BLaER1 (cell line): ENCODE measurements around the gene ATP6V1D.

ENCODE experiments used
- H3K27ac ChIP-seq: shearing (Covaris generic); formaldehyde crosslinking; 2 replicates; pipeline ENCODE4 v1.8.1; 2022
- H3K27me3 ChIP-seq: shearing (Covaris generic); formaldehyde crosslinking; 2 replicates; pipeline ENCODE4 v1.8.1; 2022
- H3K36me3 ChIP-seq: shearing (Covaris generic); formaldehyde crosslinking; 2 replicates; pipeline ENCODE4 v1.8.1; 2022
- H3K4me1 ChIP-seq: shearing (Covaris generic); formaldehyde crosslinking; 2 replicates; pipeline ENCODE4 v1.8.1; 2022
- H3K4me2 ChIP-seq: shearing (Covaris generic); formaldehyde crosslinking; 2 replicates; pipeline ENCODE4 v1.8.1; 2022
- H3K4me3 ChIP-seq: shearing (Covaris generic); formaldehyde crosslinking; 2 replicates; pipeline ENCODE4 v1.8.1; 2022
- H3K9ac ChIP-seq: shearing (Covaris generic); formaldehyde crosslinking; 2 replicates; pipeline ENCODE4 v1.8.1; 2022
- H3K9me3 ChIP-seq: shearing (Covaris generic); formaldehyde crosslinking; 2 replicates; pipeline ENCODE4 v1.8.1; 2022
- H4K20me1 ChIP-seq: shearing (Covaris generic); formaldehyde crosslinking; 2 replicates; pipeline ENCODE4 v1.8.1; 2022
- Cebpa-rat ChIP-seq: shearing (Covaris generic); IDR thresholded peaks from 2 replicates; pipeline ENCODE4 v1.8.1; 2022

ATP6V1D gene

DNA sequence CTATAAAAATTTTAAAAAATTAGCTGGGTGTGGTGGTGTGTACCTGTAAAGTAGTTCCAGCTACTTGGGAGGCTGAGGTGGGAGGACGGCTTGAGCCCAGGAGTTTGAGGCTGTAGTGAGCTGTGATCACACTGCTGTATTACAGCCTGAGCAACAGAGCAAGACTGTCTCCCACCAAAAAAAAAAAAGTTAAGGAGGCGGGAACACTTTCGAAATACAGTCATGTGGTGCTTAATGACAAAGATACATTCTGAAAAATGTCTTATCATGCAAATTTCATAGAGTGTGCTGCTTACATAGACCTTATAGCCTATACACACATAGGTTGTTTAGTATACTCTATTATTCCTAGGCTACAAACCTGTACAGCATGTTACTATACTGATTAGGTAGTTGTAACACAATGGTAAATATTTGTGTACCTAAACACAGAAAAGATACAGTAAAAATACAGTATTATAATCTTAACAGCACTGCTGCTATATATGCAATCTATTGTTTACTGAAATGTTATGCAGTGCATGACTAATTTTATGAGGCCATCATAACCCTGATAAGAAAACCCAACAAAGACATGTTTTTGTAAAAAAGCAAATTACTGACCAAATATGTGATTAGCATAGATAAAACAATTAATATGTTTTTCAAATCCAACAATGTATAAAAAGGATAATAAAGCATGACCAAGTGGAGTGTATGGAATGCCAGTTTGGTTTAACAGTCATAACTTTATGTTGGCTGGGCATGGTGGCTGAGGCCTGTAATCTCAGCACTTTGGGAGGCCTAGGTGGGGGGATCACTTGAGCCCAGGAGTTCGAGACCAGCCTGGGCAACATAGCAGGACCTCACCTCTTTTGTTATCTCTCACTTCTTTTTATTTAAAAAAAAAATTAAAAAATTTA, 11.9 kb upstream of the ATP6V1D start:
- Histone ChIP-seq H3K27ac (no peak overlapping the region), H3K9me3 (no peaks in the 10 kb centered on the region), H3K4me2 (no peak overlapping the region), H4K20me1 (peaks cover 85% of the 10 kb centered on the region), H3K36me3 (peaks cover 97% of the 10 kb centered on the region), H3K4me1 (no peaks in the 10 kb centered on the region), H3K4me3 (no peak overlapping the region), H3K9ac (no peak overlapping the region), H3K27me3 (no peaks in the 10 kb centered on the region)
- TF ChIP-seq Cebpa-rat: no peak

DNA sequence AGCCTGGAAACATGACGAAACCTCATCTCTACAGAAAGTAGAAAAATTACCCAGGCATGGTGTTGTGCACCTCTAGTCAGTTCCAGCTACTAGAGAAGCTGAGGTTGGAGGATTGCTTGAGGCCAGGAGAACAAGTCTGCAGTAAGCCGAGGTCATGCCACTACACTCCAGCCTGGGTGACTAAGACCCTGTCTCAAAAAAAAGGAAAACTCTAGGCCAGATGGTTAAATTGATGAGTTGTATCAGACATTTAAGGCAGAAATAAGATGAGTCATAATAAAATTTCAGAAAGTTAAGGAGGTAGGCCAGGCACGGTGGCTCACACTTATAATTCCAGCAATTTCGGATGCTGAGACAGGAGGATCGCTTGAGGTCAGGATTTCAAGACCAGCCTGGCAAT, 11.2 kb upstream of the ATP6V1D start:
- TF ChIP-seq Cebpa-rat: no peak
- Histone ChIP-seq H4K20me1 (peaks cover 91% of the 10 kb centered on the region), H3K4me2 (no peak overlapping the region), H3K27me3 (no peaks in the 10 kb centered on the region), H3K9ac (no peak overlapping the region), H3K4me1 (no peaks in the 10 kb centered on the region), H3K4me3 (no peak overlapping the region), H3K9me3 (no peaks in the 10 kb centered on the region), H3K27ac (no peak overlapping the region), H3K36me3 (peaks cover 97% of the 10 kb centered on the region)

DNA sequence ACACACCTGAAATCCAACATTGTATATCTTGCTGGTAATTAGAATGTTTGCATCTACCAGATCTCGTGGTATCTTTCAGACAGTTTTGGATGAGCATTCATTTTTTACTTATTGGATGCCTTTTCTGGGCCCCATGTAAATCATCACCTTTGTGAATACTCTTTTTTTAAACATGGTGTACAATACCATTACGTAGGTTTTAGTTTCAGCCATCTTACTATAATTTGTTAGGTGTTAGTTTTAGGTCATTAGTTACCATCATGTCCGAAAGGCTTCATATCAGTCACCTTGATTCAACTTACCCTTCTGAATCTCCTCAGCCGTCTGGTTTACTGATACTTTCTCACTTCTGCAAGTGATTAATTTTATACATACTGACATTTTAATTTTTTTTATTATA, 5.9 kb upstream of the ATP6V1D start:
- Histone ChIP-seq H3K27ac (no peak overlapping the region), H3K9ac (no peak overlapping the region), H4K20me1 (peaks cover 95% of the 10 kb centered on the region), H3K9me3 (no peaks in the 10 kb centered on the region), H3K36me3 (peaks cover 68% of the 10 kb centered on the region), H3K4me1 (peaks cover 22% of the 10 kb centered on the region), H3K4me2 (no peak overlapping the region), H3K4me3 (no peak overlapping the region), H3K27me3 (no peaks in the 10 kb centered on the region)
- TF ChIP-seq Cebpa-rat: no peak

DNA sequence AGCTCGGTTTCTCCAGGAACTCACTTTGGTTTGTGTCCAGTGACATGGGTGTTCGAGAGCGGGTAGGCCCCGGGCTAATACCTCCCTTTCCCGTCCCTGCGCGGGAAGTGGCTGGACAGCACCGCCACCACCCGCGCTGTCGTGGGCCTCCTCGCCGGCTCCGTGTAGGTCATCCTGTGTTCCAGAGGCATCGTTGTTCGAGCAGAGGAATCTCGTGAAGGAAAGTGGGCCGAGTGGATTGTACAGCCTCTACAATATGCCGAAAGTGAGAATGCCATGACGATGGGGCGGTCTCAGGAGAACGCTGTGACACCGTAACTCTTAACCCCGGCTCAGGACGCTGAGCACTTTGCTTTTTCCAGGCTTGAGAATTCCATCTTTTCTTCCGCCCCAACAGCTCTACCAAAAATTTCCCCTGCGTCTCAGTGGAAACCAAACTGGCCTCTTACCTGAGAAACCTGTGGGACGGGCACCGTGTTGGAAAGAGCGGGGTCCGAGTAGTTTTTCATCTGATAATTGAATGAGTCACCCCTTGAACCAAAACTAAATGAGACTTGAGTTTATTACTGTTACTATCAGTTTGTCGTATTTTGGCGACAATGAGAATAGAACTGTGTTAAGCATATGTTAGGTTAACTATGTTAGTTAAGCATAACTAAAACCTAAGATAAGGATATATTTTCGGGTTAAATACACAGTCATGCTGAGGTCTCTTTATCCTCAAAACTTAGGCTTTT, 1.0 kb upstream of the ATP6V1D start:
- peak overlapping the region; percentile 83 for H3K4me3 ChIP-seq
- peak overlapping the region; percentile 98 for H3K27ac ChIP-seq
- no peak for TF ChIP-seq Cebpa-rat
- peak overlapping the region; percentile 96 for H3K9ac ChIP-seq
- H3K4me2 ChIP-seq: peak overlapping the region; percentile 81
- H3K9me3 ChIP-seq: no peaks in the 10 kb centered on the region
- H4K20me1 ChIP-seq: peaks cover 65% of the 10 kb centered on the region
- H3K36me3 ChIP-seq: peaks cover 20% of the 10 kb centered on the region
- no peaks in the 10 kb centered on the region for H3K27me3 ChIP-seq
- H3K4me1 ChIP-seq: peaks cover 44% of the 10 kb centered on the region

DNA sequence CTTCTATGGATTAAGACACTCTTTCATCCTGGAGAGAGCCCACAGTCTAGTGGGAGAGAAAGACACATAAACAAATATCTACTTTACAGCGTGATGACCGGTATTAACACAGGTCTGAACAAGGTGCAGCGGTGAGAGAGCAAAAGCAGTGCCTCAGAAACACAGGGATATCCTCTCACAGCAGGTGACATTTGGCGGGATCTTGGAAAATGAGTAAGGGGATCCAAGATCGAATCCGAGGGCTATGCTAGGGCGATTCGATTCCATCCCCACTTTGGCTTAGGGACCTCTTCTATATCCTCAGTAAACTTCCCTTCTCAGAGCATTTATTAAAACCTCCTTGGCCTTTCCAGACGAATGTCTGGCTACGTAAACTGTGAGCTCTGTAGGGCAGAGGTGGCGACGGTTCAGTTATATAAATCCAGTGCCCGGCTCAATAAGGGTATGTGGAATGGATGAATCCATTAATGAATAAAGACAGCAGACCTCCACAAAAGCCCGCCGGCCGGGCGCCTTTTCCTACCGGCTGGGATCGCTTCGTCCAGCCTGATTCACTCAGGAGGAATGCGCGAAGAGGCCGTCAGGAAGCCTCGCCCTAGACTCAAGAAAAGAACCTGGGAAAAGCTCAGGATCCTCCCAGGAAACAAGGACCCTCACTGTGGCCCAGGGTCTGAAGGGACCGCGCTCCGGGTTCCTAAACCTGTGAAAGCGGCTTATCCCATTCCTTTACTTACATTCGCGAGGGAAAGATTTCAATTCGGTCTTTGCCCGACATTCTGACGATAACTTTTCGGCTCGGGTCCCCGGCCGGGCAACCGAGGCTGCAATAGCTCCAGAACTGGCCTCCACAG, 455 bp downstream of the ATP6V1D start:
- peaks cover 44% of the 10 kb centered on the region for H3K4me1 ChIP-seq
- H3K9me3 ChIP-seq: no peaks in the 10 kb centered on the region
- no peak for TF ChIP-seq Cebpa-rat
- H3K27ac ChIP-seq: peak overlapping the region; percentile 98
- H3K9ac ChIP-seq: peak overlapping the region; percentile 96
- peak overlapping the region; percentile 81 for H3K4me2 ChIP-seq
- H3K36me3 ChIP-seq: peaks cover 8% of the 10 kb centered on the region; the same call in 1 of the 2 replicates
- peak overlapping the region; percentile 83 for H3K4me3 ChIP-seq
- H3K27me3 ChIP-seq: no peaks in the 10 kb centered on the region
- H4K20me1 ChIP-seq: peaks cover 51% of the 10 kb centered on the region

DNA sequence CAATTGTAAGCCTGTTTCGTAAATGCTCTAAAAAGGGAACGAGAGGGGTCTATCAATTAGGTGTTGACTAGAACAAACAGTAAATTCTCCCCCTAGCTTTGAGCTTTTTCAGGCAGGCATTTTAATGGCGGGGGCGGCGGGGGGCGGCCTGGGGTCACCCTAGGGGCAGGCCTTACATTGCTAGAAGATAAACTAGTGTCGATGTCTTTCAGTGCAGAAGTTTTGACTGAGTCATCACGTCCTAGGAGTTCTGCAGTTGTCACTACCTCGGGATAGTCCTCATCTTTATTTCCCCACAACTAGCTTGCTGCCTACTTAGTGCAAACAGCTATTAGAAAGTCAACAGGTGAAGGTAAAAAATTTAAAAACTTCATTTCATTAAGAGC, 1.6 kb downstream of the ATP6V1D start:
- Histone ChIP-seq H4K20me1 (peaks cover 42% of the 10 kb centered on the region), H3K4me1 (peaks cover 42% of the 10 kb centered on the region), H3K27me3 (no peaks in the 10 kb centered on the region), H3K9ac (0 out of 2 replicates have a peak overlapping the region, but pooled peaks have one; percentile 96), H3K4me3 (no peak overlapping the region; the same call in 1 of the 2 replicates), H3K27ac (no peak overlapping the region), H3K9me3 (no peaks in the 10 kb centered on the region), H3K36me3 (peaks cover 15% of the 10 kb centered on the region), H3K4me2 (peak overlapping the region; percentile 81)
- no peak for TF ChIP-seq Cebpa-rat

DNA sequence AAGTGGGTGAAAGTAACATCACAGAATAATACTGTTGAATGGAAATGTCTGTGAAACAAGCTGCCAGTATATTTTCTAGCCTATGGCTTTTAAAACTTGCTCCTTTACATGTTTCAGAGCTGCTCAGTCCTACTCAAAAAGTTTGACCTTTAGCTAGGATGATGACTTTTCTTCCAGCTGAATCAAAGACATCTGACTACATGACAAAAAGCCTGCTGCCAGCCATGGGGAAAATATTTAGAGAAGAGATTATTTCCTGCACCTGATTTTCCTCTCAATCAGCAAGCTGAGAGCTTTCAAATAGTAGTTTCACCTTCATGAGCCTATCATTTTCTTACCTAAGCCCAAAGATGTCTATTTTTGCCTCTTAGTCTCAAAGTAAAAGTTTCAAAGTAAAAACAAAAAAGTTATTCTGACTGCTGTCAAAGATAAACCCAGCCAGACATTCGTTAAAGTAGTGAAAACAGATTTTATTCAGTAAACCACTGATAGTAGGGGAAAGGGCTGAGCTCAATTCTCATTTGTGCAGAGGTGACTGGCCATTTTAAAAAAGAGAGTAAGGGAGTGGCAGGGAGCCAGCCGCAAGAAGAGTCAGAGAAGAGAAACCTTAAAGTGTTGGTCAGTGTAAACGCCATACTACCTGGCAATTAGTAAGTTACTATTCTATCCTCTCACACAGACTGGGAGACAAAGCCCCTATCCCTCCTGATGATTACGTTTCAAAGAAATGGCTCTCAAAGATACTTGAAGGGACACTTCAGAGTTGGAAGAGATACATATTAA, 2.2 kb downstream of the ATP6V1D start:
- Histone ChIP-seq H3K4me2 (peak overlapping the region; percentile 81; the same call in 1 of the 2 replicates), H4K20me1 (peaks cover 38% of the 10 kb centered on the region), H3K27me3 (no peaks in the 10 kb centered on the region), H3K9me3 (no peaks in the 10 kb centered on the region), H3K36me3 (peaks cover 14% of the 10 kb centered on the region), H3K4me3 (no peak overlapping the region), H3K9ac (0 out of 2 replicates have a peak overlapping the region, but pooled peaks have one; percentile 96), H3K4me1 (peaks cover 37% of the 10 kb centered on the region), H3K27ac (no peak overlapping the region)
- no peak for TF ChIP-seq Cebpa-rat

DNA sequence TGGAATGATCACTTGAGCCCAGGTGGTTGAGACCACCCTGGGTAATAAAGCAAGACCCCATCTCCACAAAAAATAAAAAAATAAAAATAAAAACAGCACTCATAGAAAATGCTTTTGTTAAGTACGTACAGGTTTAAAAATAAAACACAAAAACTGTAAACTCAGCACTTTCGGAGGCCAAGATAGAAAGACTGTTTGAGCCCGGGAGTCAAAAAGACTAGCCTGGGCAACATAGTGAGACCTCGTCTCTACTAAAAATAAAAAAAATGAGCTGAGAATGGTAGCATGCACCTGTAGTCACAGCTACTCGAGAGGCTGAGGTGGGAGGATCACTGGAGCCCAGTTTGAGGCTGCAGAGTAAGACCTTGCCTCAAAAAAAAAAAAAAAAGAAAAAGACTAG, 7.5 kb downstream of the ATP6V1D start:
- Histone ChIP-seq H3K9me3 (no peaks in the 10 kb centered on the region), H3K36me3 (peaks cover 59% of the 10 kb centered on the region), H3K27me3 (no peaks in the 10 kb centered on the region), H3K4me2 (no peak overlapping the region), H4K20me1 (0 out of 2 replicates have a peak, but pooled peaks cover 5% of the 10 kb centered on the region), H3K4me3 (no peak overlapping the region), H3K4me1 (0 out of 2 replicates have a peak, but pooled peaks cover under 1% of the 10 kb centered on the region), H3K9ac (no peak overlapping the region), H3K27ac (no peak overlapping the region)
- no peak for TF ChIP-seq Cebpa-rat
